HCT116 (cell line): ENCODE measurements around the gene P4HA2. TPM values are rescaled to one million over a fixed set of nuclear protein-coding genes. Genes with fewer than 3 reads are reported as not detected.

Experiments used
- ATAC-seq: fragments of 200-7000 bp; cut with Tn5 transposase; 2 replicates; pipeline ENCODE4 v1.9.1; 2020; ENCODE audit warnings: mild to moderate bottlenecking, moderate library complexity
- BruUV-seq: library from RNA; stranded (reverse); fragments of 400-500 nt; replicated peaks from 2 replicates; lab custom pipeline; 2021; lab: Mats Ljungman, UMichigan
- CTCF ChIA-PET: fragments of 300-600 bp; sonication (Branson Sonifier 250); formaldehyde crosslinking; loops from one replicate; lab custom pipeline; 2021; ENCODE audit warnings: antibody characterized with exemption; lab: Charles Lee
- POLR2A ChIA-PET: fragments of 300-600, 350-600 bp; sonication (Branson Sonifier 250); formaldehyde crosslinking; loops from one replicate; lab custom pipeline; 2021; ENCODE audit warnings: antibody characterized with exemption; lab: Charles Lee
- RAD21 ChIA-PET, 2 experiments: fragments of 300-600 bp; sonication (Branson Sonifier 250); formaldehyde crosslinking; loops; one replicate each; lab custom pipeline; 2023; ENCODE audit warnings: low total read pairs in 2 of 2; ENCODE audit not compliant: uncharacterized antibody in 2 of 2, unreplicated experiment in 2 of 2, low non-redundant PET in 1 of 2; lab: Charles Lee
- DNase-seq: peaks from one replicate; pipeline ENCODE4 v3.0.0-alpha.2; 2010; ENCODE audit warnings: low read depth, low spot score
- H2AFZ ChIP-seq: fragments of 200-600 bp; shearing (Covaris generic), sonication (generic); 2 replicates; pipeline ENCODE4 v1.6.1; 2017; ENCODE audit warnings: low read depth, mixed run types, mixed read lengths, antibody characterized with exemption, low read length; ENCODE audit not compliant: poor library complexity, severe bottlenecking
- H3K27ac ChIP-seq: 2 replicates; pipeline ENCODE4 v1.5.1; 2012; ENCODE audit warnings: low read depth, low read length
- H3K27me3 ChIP-seq: fragments of 200-600 bp; sonication (generic); 2 replicates; pipeline ENCODE4 v1.6.1; 2016; ENCODE audit warnings: mixed run types, low read length, mixed read lengths; ENCODE audit not compliant: insufficient read depth
- H3K36me3 ChIP-seq, 2 experiments: fragments of 200-500 bp in 1 of 2; fragments of 200-600 bp in 1 of 2; sonication (Bioruptor generic) in 1 of 2; sonication (generic) in 1 of 2; 2 replicates each; pipeline versions ENCODE4 v1.5.1 to v1.6.1; 2014 to 2016; ENCODE audit warnings: low read length in 2 of 2, inconsistent platforms in 1 of 2, mixed read lengths in 1 of 2, mixed run types in 1 of 2; ENCODE audit not compliant: insufficient read depth in 2 of 2, control insufficient read depth in 1 of 2
- H3K4me1 ChIP-seq, 2 experiments: fragments of 200-600 bp in 1 of 2; sonication (generic) in 1 of 2; 2 replicates each; pipeline versions ENCODE4 v1.5.1 to v1.6.1; 2012 to 2017; ENCODE audit warnings: low read length in 2 of 2, inconsistent platforms in 1 of 2, mild to moderate bottlenecking in 1 of 2, mixed read lengths in 1 of 2, mixed run types in 1 of 2, moderate library complexity in 1 of 2; ENCODE audit not compliant: insufficient read depth in 2 of 2, control insufficient read depth in 1 of 2
- H3K4me2 ChIP-seq: fragments of 200-600 bp; sonication (generic); 2 replicates; pipeline ENCODE4 v1.6.1; 2017; ENCODE audit warnings: mixed run types, low read length, mixed read lengths
- H3K4me3 ChIP-seq, 2 experiments: fragments of 200-600 bp in 1 of 2; sonication (generic) in 1 of 2; replicated peaks in 1 of 2; 2 replicates each; pipeline ENCODE4 v1.5.1; 2011 to 2016; ENCODE audit warnings: low read length in 2 of 2, control low read depth in 1 of 2, low read depth in 1 of 2, mild to moderate bottlenecking in 1 of 2, mixed read lengths in 1 of 2, mixed run types in 1 of 2
- H3K79me2 ChIP-seq: fragments of 200-600 bp; sonication (generic); 2 replicates; pipeline ENCODE4 v1.6.1; 2017; ENCODE audit warnings: mild to moderate bottlenecking, mixed run types, low read length, moderate library complexity, mixed read lengths; ENCODE audit not compliant: insufficient read depth
- H3K9ac ChIP-seq: fragments of 200-600 bp; sonication (generic); 2 replicates; pipeline ENCODE4 v1.6.1; 2016; ENCODE audit warnings: low read length, mixed read lengths
- H3K9me2 ChIP-seq: fragments of 200-600 bp; sonication (generic), shearing (Covaris generic); 2 replicates; pipeline ENCODE4 v1.6.1; 2017; ENCODE audit warnings: mixed run types, mild to moderate bottlenecking, moderate library complexity; ENCODE audit not compliant: insufficient read depth
- H3K9me3 ChIP-seq, 2 experiments: fragments of 200-500 bp in 1 of 2; fragments of 200-600 bp in 1 of 2; sonication (Bioruptor generic) in 1 of 2; sonication (generic) in 1 of 2; 2 replicates each; pipeline ENCODE4 v1.6.1; 2014 to 2017; ENCODE audit warnings: low read length in 2 of 2, mixed read lengths in 2 of 2, inconsistent platforms in 1 of 2, low read depth in 1 of 2, mild to moderate bottlenecking in 1 of 2, mixed run types in 1 of 2, moderate library complexity in 1 of 2; ENCODE audit not compliant: control insufficient read depth in 1 of 2, insufficient read depth in 1 of 2
- H4K20me1 ChIP-seq: fragments of 200-600 bp; sonication (generic), shearing (Covaris generic); 2 replicates; pipeline ENCODE4 v1.6.1; 2017; ENCODE audit warnings: mixed run types, mild to moderate bottlenecking, moderate library complexity; ENCODE audit not compliant: insufficient read depth
- ATF3 ChIP-seq: IDR thresholded peaks from 2 replicates; pipeline ENCODE4 v1.6.1; 2012
- CBX3 ChIP-seq: IDR thresholded peaks from 2 replicates; pipeline ENCODE4 v1.6.1; 2012; ENCODE audit warnings: low read depth
- CEBPB ChIP-seq: IDR thresholded peaks from 2 replicates; pipeline ENCODE4 v1.6.1; 2012; ENCODE audit warnings: low read depth
- CTCF ChIP-seq, 3 experiments: fragments of 200-600 bp in 1 of 3; sonication (generic) in 1 of 3; IDR thresholded peaks in 2 of 3; conservative IDR thresholded peaks in 1 of 3; 2 replicates each; pipeline ENCODE4 v1.5.1; 2012 to 2017; ENCODE audit warnings: low read depth in 2 of 3, low read length in 2 of 3, antibody characterized with exemption in 1 of 3, borderline replicate concordance in 1 of 3, control low read depth in 1 of 3, mild to moderate bottlenecking in 1 of 3, mixed read lengths in 1 of 3, mixed run types in 1 of 3, moderate library complexity in 1 of 3; ENCODE audit not compliant: insufficient read depth in 1 of 3
- EGR1 ChIP-seq: IDR thresholded peaks from 2 replicates; pipeline ENCODE4 v1.6.1; 2012; ENCODE audit warnings: low read depth
- EZH2 ChIP-seq: fragments of 200-600 bp; sonication (generic); IDR thresholded peaks from 2 replicates; pipeline ENCODE4 v1.6.1; 2017; ENCODE audit warnings: antibody characterized with exemption, mixed run types
- EZH2phosphoT487 ChIP-seq: fragments of 200-600 bp; IDR thresholded peaks from 2 replicates; pipeline ENCODE4 v1.6.1; 2018; ENCODE audit warnings: antibody characterized with exemption, borderline replicate concordance
- FOSL1 ChIP-seq: IDR thresholded peaks from 2 replicates; pipeline ENCODE4 v1.6.1; 2012; ENCODE audit warnings: low read depth
- MAX ChIP-seq: IDR thresholded peaks from 2 replicates; pipeline ENCODE4 v1.6.1; 2012
- POLR2A ChIP-seq: IDR thresholded peaks from 2 replicates; pipeline ENCODE4 v1.7.0; 2011; ENCODE audit warnings: borderline replicate concordance; ENCODE audit not compliant: insufficient read depth, insufficient read length; ENCODE audit errors: extremely low read depth
- SIN3A ChIP-seq: IDR thresholded peaks from 2 replicates; pipeline ENCODE4 v1.6.1; 2012; ENCODE audit warnings: low read depth
- SP1 ChIP-seq: IDR thresholded peaks from 2 replicates; pipeline ENCODE4 v1.6.1; 2012; ENCODE audit warnings: low read depth
- TCF7L2 ChIP-seq: IDR thresholded peaks from 2 replicates; pipeline ENCODE4 v1.7.0; 2011; ENCODE audit warnings: borderline replicate concordance, inconsistent platforms; ENCODE audit not compliant: insufficient read depth, insufficient read length; ENCODE audit errors: extremely low read depth
- YY1 ChIP-seq: IDR thresholded peaks from 2 replicates; pipeline ENCODE4 v1.6.1; 2011; ENCODE audit warnings: low read length, low read depth, moderate library complexity, mild to moderate bottlenecking; ENCODE audit not compliant: insufficient replicate concordance; ENCODE audit errors: extremely low read depth
- ZBTB33 ChIP-seq: IDR thresholded peaks from 2 replicates; pipeline ENCODE4 v1.6.1; 2011; ENCODE audit warnings: mild to moderate bottlenecking, low read length, moderate library complexity; ENCODE audit not compliant: insufficient replicate concordance; ENCODE audit errors: extremely low read depth
- ZNF274 ChIP-seq: fragments of 200-500 bp; sonication (Bioruptor generic); IDR thresholded peaks from 2 replicates; pipeline ENCODE4 v1.6.1; 2014; ENCODE audit warnings: mild to moderate bottlenecking, low read depth, low read length, inconsistent platforms
- intact Hi-C: fragments of 100-400 bp; cut with micrococcal nuclease; formaldehyde crosslinking; loops from 2 replicates; pipeline ENCODE4 v1.10.0; 2022
- total RNA-seq: library from RNA; stranded (reverse); gene quantifications from one replicate; pipeline ENCODE4 v1.2.1, GENCODE V29; 2021; ENCODE audit not compliant: unreplicated experiment

Gene P4HA2
- total RNA-seq, 1 experiment from 2014 or later = 29.0 TPM

DNA sequence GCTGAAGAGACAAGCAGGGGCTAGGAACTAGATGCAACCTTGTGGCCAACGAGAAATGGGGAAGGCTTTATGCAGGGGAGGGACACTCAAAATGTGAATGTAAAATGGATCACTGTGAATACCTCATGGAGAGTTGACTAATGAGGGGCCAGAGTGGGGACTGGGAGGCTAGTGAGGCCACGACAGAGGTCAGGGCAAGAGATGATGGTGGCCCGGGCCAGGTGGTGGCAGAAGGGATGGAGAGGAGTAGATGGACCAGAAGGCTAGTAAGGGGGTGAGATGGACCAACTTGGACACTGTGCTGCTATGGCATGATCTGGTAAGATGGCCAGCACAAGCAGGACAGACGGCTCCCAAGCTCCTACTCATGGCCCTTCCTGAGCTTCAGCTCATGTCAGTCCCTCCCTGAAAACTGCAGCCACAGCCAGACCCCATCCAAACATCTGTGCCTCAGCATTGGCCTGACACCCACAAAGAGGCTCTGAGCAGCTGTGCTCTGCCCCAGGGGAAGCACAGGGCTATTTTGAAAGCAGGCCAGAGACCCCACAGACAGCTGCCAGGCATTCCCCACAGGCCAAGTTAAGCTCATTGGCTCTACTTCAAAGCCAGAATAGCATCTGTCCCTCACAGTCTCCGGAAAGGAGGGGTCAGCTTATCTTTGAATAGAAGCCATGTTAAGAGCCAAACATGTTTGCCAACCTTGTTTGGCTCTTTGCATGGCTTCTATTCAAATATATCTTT is 22.1 kb downstream of the P4HA2 start (continued):
- TF ChIP-seq CTCF (IDR thresholded peaks at IDR 0.05 in 2 of 3, conservative IDR thresholded peaks at IDR 0.05 in 1 of 3; ENCODE audit: borderline replicate concordance in 1 of 3, insufficient read depth in 1 of 3, low read depth in 2 of 3, low read length in 2 of 3) (no peak), CEBPB (no peak)

DNA sequence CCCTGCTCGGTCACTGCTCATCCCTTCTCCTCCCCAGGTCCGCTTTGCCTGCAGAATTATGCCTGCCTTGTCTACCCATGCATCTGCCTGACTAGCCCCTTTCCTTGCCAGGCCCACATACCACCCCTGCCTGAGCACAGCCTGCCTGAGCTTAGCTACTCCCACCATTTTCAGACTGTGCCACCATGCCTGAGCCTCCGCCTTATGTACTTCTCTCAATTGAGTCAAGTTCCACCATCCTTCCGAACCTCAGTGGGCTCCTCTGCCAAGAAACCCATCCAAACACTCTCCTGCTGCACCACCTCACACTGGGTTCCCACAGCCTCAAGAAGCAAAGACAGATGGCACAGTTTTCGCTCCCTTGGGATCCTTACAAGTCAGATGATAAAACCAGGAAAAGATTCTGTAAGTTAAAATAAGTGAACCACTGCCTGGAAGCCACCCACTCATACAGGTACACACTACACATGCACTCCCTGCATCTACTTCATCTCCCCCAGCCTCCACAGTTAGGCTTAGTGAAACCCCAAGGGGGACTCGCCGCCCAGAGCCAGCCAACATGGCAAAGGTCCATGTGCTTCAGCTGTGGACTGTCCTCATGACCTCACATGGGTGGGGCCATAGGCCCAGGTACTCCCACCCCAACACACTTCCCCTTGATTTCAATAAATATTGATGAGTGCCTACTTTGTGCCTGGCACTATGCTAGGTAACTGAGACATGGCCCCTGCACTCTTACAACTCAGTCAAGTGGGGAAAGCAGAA is 23.1 kb downstream of the P4HA2 start:
- H3K27ac ChIP-seq = no peak overlapping the region
- no peaks in the 10 kb centered on the region for H3K27me3 ChIP-seq
- POLR2A ChIA-PET = no interaction called here
- H3K9me2 ChIP-seq = no peaks in the 10 kb centered on the region
- H3K4me1 ChIP-seq = no peaks in the 10 kb centered on the region
- no TSS peak for BruUV-seq
- H3K4me2 ChIP-seq = no peak overlapping the region
- RAD21 ChIA-PET = no interaction called here
- H3K9ac ChIP-seq = no peak overlapping the region
- H3K36me3 ChIP-seq = peaks cover 18 to 24% of the 10 kb centered on the region in 2 experiments; a peak in 3 of 4 replicates
- no peak overlapping the region for H3K4me3 ChIP-seq
- no peaks in the 10 kb centered on the region for H4K20me1 ChIP-seq
- H2AFZ ChIP-seq = no peak overlapping the region
- DNase-seq = no peak
- ATAC-seq = no peak
- H3K79me2 ChIP-seq = no peaks in the 10 kb centered on the region
- H3K9me3 ChIP-seq = no peaks in the 10 kb centered on the region
- intact Hi-C loops = no loop called here
- CTCF ChIA-PET = interaction anchor here (1.1 kb wide), 1 partner anchor 14 kb away, joined by 4 read pairs; no protein-coding TSS in a partner anchor
- TF ChIP-seq CTCF (IDR thresholded peaks at IDR 0.05 in 2 of 3, conservative IDR thresholded peaks at IDR 0.05 in 1 of 3; ENCODE audit: borderline replicate concordance in 1 of 3, insufficient read depth in 1 of 3, low read depth in 2 of 3, low read length in 2 of 3) (no peak), EZH2 (no peak), FOSL1 (no peak), EZH2phosphoT487 (no peak), ZNF274 (no peak), MAX (no peak), CBX3 (no peak), SP1 (no peak), TCF7L2 (no peak), YY1 (no peak), SIN3A (no peak), ATF3 (no peak), ZBTB33 (no peak), POLR2A (no peak), EGR1 (no peak)
